Esophagus squamous epithelium (tissue), 4 donors: ENCODE measurements around the gene RNF133.

Experiments
- CTCF ChIP-seq, 6 experiments: fragments of 450-650 bp in 4 of 6; fragments of 200-600 bp in 2 of 6; sonication (generic) in 2 of 6; IDR thresholded peaks; one replicate each; pipeline ENCODE4 v1.5.1; 2016 to 2019; ENCODE audit warnings: antibody characterized with exemption in 6 of 6, mild to moderate bottlenecking in 4 of 6, moderate library complexity in 4 of 6
- POLR2A ChIP-seq, 4 donors: fragments of 450-650 bp; IDR thresholded peaks; one replicate each; pipeline ENCODE4 v1.6.1; 2017; ENCODE audit warnings: antibody characterized with exemption in 4 of 4, mild to moderate bottlenecking in 4 of 4, moderate library complexity in 3 of 4

GRCh38 chr7:122653685-122654084 lies 45.2 kb downstream of the RNF133 start:
- TF ChIP-seq CTCF (IDR thresholded peaks at IDR 0.05) (no peak), POLR2A (IDR thresholded peaks at IDR 0.05) (no peak)
